GM12878 (cell line): ENCODE data around the gene MTMR1. TPM values are rescaled to one million over a fixed set of nuclear protein-coding genes. Genes with fewer than 3 reads are reported as not detected.

ENCODE experiments used
- ATAC-seq: fragments of 200-7000 bp; cut with Tn5 transposase; 3 replicates; pipeline ENCODE4 v1.9.1; 2020; ENCODE audit warnings: mild to moderate bottlenecking, moderate library complexity
- BruUV-seq: library from RNA; stranded (reverse); fragments of 400-500 nt; replicated peaks from 2 replicates; lab custom pipeline; 2021; lab: Mats Ljungman, UMichigan
- CTCF ChIA-PET: fragments of 300-600 bp; sonication (Branson Sonifier 250); formaldehyde crosslinking; extraction: SDS; loops from one replicate; lab custom pipeline; 2021; ENCODE audit warnings: inconsistent platforms; lab: Yijun Ruan, JAX
- POLR2A ChIA-PET: fragments of 350-600 bp; formaldehyde crosslinking; extraction: SDS; loops from one replicate; lab custom pipeline; 2021; ENCODE audit warnings: inconsistent platforms; lab: Charles Lee
- RAD21 ChIA-PET: fragments of 300-600 bp; sonication (Branson Sonifier 250); formaldehyde crosslinking; loops from one replicate; lab custom pipeline; 2023; ENCODE audit warnings: antibody characterized with exemption; ENCODE audit not compliant: unreplicated experiment; lab: Charles Lee
- SMC1A ChIA-PET: fragments of 300-600 bp; sonication (Branson Sonifier 250); formaldehyde crosslinking; loops from one replicate; lab custom pipeline; 2023; ENCODE audit not compliant: unreplicated experiment, uncharacterized antibody; lab: Charles Lee
- DNase-seq: peaks from one replicate; pipeline ENCODE4 v3.0.0-alpha.2; 2011; ENCODE audit warnings: low read depth, low spot score
- FAIRE-seq: peaks from 3 replicates; lab custom pipeline; 2011; peaks lifted over from hg19 to GRCh38; lab: Jason Lieb, UNC
- H2AFZ ChIP-seq: 2 replicates; pipeline ENCODE4 v1.6.0; 2011; ENCODE audit warnings: low read depth, low read length, control low read depth; ENCODE audit not compliant: control insufficient read depth
- H3K27ac ChIP-seq: 2 replicates; pipeline ENCODE4 v1.5.1; 2011; ENCODE audit warnings: control low read depth; ENCODE audit not compliant: control insufficient read depth, insufficient read depth
- H3K27me3 ChIP-seq, 2 experiments: replicated peaks in 1 of 2; 2 replicates each; pipeline versions ENCODE4 v1.6.0 to v1.6.1; 2011; ENCODE audit warnings: low read length in 1 of 2; ENCODE audit not compliant: control insufficient read depth in 2 of 2, insufficient read depth in 2 of 2
- H3K36me3 ChIP-seq, 2 experiments: 2 replicates each; pipeline ENCODE4 v1.5.1; 2011; ENCODE audit warnings: low read length in 1 of 2; ENCODE audit not compliant: control insufficient read depth in 2 of 2, insufficient read depth in 2 of 2
- H3K4me1 ChIP-seq: 2 replicates; pipeline ENCODE4 v1.6.1; 2011; ENCODE audit warnings: mild to moderate bottlenecking, low read length, moderate library complexity, mixed read lengths; ENCODE audit not compliant: control insufficient read depth, insufficient read depth
- H3K4me2 ChIP-seq: 2 replicates; pipeline ENCODE4 v1.6.0; 2011; ENCODE audit warnings: control low read depth; ENCODE audit not compliant: control insufficient read depth, insufficient read depth
- H3K4me3 ChIP-seq: fragments of 200-600 bp; sonication (generic); 2 replicates; pipeline ENCODE4 v1.5.1; 2016
- H3K79me2 ChIP-seq: 2 replicates; pipeline ENCODE4 v1.6.0; 2011; ENCODE audit warnings: low read length; ENCODE audit not compliant: control insufficient read depth, insufficient read depth
- H3K9ac ChIP-seq: 2 replicates; pipeline ENCODE4 v1.8.0; 2011; ENCODE audit warnings: low read length, control low read depth, mixed read lengths; ENCODE audit not compliant: control insufficient read depth, insufficient read depth
- H3K9me3 ChIP-seq: replicated peaks from 3 replicates; pipeline ENCODE4 v1.5.1; 2011; ENCODE audit warnings: mild to moderate bottlenecking, low read length; ENCODE audit not compliant: control insufficient read depth, insufficient read depth
- H4K20me1 ChIP-seq: 2 replicates; pipeline ENCODE4 v1.6.0; 2011; ENCODE audit not compliant: control insufficient read depth, insufficient read depth
- BCL11A ChIP-seq: IDR thresholded peaks from 2 replicates; pipeline ENCODE4 v1.6.1; 2011; ENCODE audit warnings: low read depth, low read length
- CBFB ChIP-seq: IDR thresholded peaks from 2 replicates; pipeline ENCODE4 v1.6.1; 2016; ENCODE audit warnings: antibody characterized with exemption, low read depth
- CEBPB ChIP-seq, 2 experiments: fragments of 150-350 bp in 1 of 2; IDR thresholded peaks; 2 replicates each; pipeline ENCODE4 v1.6.1; 2012 to 2014; ENCODE audit warnings: low read depth in 2 of 2, low read length in 2 of 2, borderline replicate concordance in 1 of 2, inconsistent platforms in 1 of 2
- CREB1 ChIP-seq: IDR thresholded peaks from 2 replicates; pipeline ENCODE4 v1.6.1; 2012; ENCODE audit warnings: low read depth, mild to moderate bottlenecking, inconsistent platforms
- DPF2 ChIP-seq: fragments of 450-650 bp; IDR thresholded peaks from 2 replicates; pipeline ENCODE4 v1.6.1; 2017; ENCODE audit warnings: mild to moderate bottlenecking
- GATAD2B ChIP-seq: fragments of 450-650 bp; conservative IDR thresholded peaks from 2 replicates; pipeline ENCODE4 v1.6.1; 2017; ENCODE audit warnings: low read depth, mild to moderate bottlenecking, moderate library complexity
- MEF2B ChIP-seq: fragments of 450-650 bp; IDR thresholded peaks from 2 replicates; pipeline ENCODE4 v1.6.1; 2018; ENCODE audit warnings: mild to moderate bottlenecking, moderate library complexity; ENCODE audit not compliant: partially characterized antibody, poor library complexity, severe bottlenecking
- MYC ChIP-seq: IDR thresholded peaks from 2 replicates; pipeline ENCODE4 v1.6.1; 2011; ENCODE audit warnings: mild to moderate bottlenecking, low read length, moderate library complexity, inconsistent platforms; ENCODE audit not compliant: insufficient read depth, insufficient replicate concordance, insufficient read length, severe bottlenecking
- NFXL1 ChIP-seq: fragments of 450-650 bp; IDR thresholded peaks from 2 replicates; pipeline ENCODE4 v1.6.1; 2017; ENCODE audit warnings: antibody characterized with exemption, mild to moderate bottlenecking, borderline replicate concordance
- NFYB ChIP-seq: IDR thresholded peaks from 2 replicates; pipeline ENCODE4 v1.6.1; 2011; ENCODE audit warnings: low read depth, mild to moderate bottlenecking, low read length, improper control_type of control experiment, moderate library complexity; ENCODE audit not compliant: insufficient read depth
- RBBP5 ChIP-seq: fragments of 200-600 bp; sonication (generic); conservative IDR thresholded peaks from 2 replicates; pipeline ENCODE4 v1.6.1; 2016
- RFX5 ChIP-seq: IDR thresholded peaks from 2 replicates; pipeline ENCODE4 v1.6.1; 2011; ENCODE audit warnings: low read depth, low read length, improper control_type of control experiment
- SPI1 ChIP-seq: IDR thresholded peaks from 2 replicates; pipeline ENCODE4 v1.6.1; 2011; ENCODE audit warnings: low read depth, mild to moderate bottlenecking, low read length, moderate library complexity, borderline replicate concordance; ENCODE audit not compliant: insufficient read depth
- TCF12 ChIP-seq: IDR thresholded peaks from 2 replicates; pipeline ENCODE4 v1.6.1; 2011; ENCODE audit warnings: low read depth, mild to moderate bottlenecking, low read length
- ZNF207 ChIP-seq: fragments of 450-650 bp; IDR thresholded peaks from 2 replicates; pipeline ENCODE4 v1.6.1; 2014; ENCODE audit warnings: antibody characterized with exemption, mild to moderate bottlenecking, borderline replicate concordance
- ZZZ3 ChIP-seq: IDR thresholded peaks from 2 replicates; pipeline ENCODE4 v1.6.1; 2011; ENCODE audit warnings: low read depth; ENCODE audit not compliant: control insufficient read depth, insufficient read length
- WGBS: methylation state at CpG from one replicate; pipeline ENCODE4 v1.1.6; 2016; ENCODE audit warnings: low lambda C conversion rate; ENCODE audit not compliant: insufficient replicate concordance, insufficient coverage; ENCODE audit errors: missing lambda C conversion rate; 5-methylcytosine and 5-hydroxymethylcytosine counted together
- in situ Hi-C: fragments of 300-500 bp; cut with MboI; formaldehyde crosslinking; loops from 9 replicates; pipeline ENCODE4 v1.14.3; 2018; ENCODE audit warnings: mixed read lengths
- intact Hi-C: fragments of 100-400 bp; cut with micrococcal nuclease; formaldehyde crosslinking; loops from one replicate; pipeline ENCODE4 v1.14.2; 2022; ENCODE audit not compliant: unreplicated experiment
- polyA plus RNA-seq, 11 experiments: library from polyadenylated mRNA; depleted of rRNA in 4 of 11; unstranded in 6 of 11; stranded (reverse) in 5 of 11; fragments of >200 nt; fragmentation: Nextera tagmentation in 4 of 11; fragmentation: Illumina TruSeq in 1 of 11; extraction: Ambion mirVana in 4 of 11; extraction: Trizol in 1 of 11; gene quantifications; 1 replicate in 1 of 11; 2 replicates in 10 of 11; pipeline versions ENCODE4 v1.2.1 to v1.2.3, GENCODE V29; 2011 to 2016; ENCODE audit warnings: inconsistent platforms in 2 of 11, missing spikeins in 2 of 11, low read depth in 1 of 11
- total RNA-seq, 4 experiments: library from RNA; depleted of rRNA in 3 of 4; stranded (reverse); fragments of >200 nt in 3 of 4; fragmentation: Illumina TruSeq in 1 of 4; extraction: Trizol in 1 of 4; gene quantifications; 2 replicates each; pipeline versions ENCODE4 v1.2.1 to v1.2.3, GENCODE V29; 2013 to 2021
- TF ChIP-seq, protein P1 (sequence below): IDR thresholded peaks from 2 replicates; pipeline ENCODE4 v1.6.1; 2012; ENCODE audit warnings: low read depth, low read length, improper control_type of control experiment

The MTMR1 gene
- total and polyA plus RNA-seq, 10 of the 15 experiments (the other 5 are each of a cell fraction or from before 2014, with no cell fraction given) = 1.2 to 32.2 (median 22.9) TPM

DNA sequence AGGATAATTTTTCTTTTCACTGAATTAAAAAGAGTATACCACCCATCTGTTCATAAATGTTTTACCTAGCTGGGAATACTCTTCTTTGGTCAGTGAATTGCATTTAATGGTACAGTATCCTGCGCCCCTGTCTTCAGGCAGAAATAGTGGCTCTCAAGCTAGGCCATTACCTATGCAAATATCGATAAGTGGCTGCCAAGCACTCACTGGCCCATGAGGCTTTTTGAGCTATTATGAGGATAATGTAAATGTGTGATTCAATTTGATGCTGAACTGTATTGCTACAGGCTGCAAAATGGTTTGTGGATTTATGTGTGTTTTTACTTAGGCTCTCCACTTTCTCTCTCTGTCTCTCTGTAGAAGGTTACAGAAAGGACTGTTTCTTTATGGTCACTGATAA lies 30.1 kb upstream of the MTMR1 start:
- H3K4me2 ChIP-seq = no peak overlapping the region
- no peaks in the 10 kb centered on the region; a peak in 1 of 4 replicates for H3K36me3 ChIP-seq
- ChIA-PET CTCF (interaction anchor here (1.0 to 1.4 kb wide), 2 partner anchors 11 to 20 kb away, joined by 3 to 4 read pairs; no protein-coding TSS in a partner anchor), POLR2A (interaction anchor here (0.6 kb wide), 1 partner anchor 51 kb away, joined by 3 read pairs; no protein-coding TSS in a partner anchor), RAD21 (no interaction called here), SMC1A (no interaction called here)
- H3K79me2 ChIP-seq = no peaks in the 10 kb centered on the region
- no TSS peak for BruUV-seq
- FAIRE-seq = no peak
- intact Hi-C loops = no loop called here
- in situ Hi-C loops = no loop called here
- H3K9me3 ChIP-seq = no peaks in the 10 kb centered on the region
- H3K9ac ChIP-seq = no peak overlapping the region
- no peaks in the 10 kb centered on the region for H3K4me1 ChIP-seq
- no peak for ATAC-seq
- H3K4me3 ChIP-seq = no peak overlapping the region
- WGBS = 47% methylated on average over 2 of the region's 2 CpGs
- H4K20me1 ChIP-seq = no peaks in the 10 kb centered on the region
- TF ChIP-seq ZNF207 (no peak), NFXL1 (no peak)
- H3K27ac ChIP-seq = no peak overlapping the region
- no peaks in the 10 kb centered on the region for H3K27me3 ChIP-seq
- no peak for DNase-seq
- H2AFZ ChIP-seq = no peak overlapping the region

DNA sequence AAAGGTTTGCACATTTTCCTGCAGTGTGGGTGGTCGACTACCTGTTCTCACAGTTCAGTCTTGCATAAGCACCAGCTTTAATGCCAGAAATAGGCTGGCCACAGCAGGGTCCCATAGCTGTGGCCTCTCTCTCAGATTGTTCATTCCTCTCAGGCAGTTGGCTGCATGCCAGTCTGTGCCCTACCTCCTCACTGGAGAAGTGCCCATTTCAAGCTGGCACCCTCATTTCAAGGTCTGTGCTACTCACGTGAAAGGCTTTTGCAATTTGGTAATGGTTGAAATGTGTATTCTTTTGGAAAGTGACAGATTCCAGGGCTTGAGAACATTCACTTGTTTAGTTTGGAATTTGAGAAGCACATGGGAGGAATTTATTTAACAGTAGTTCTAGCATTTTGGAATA lies 28.9 kb upstream of the MTMR1 start:
- Histone ChIP-seq H3K4me1 (no peaks in the 10 kb centered on the region), H3K4me3 (no peak overlapping the region), H3K9ac (no peak overlapping the region), H3K79me2 (no peaks in the 10 kb centered on the region), H2AFZ (no peak overlapping the region), H3K27ac (no peak overlapping the region), H3K27me3 (no peaks in the 10 kb centered on the region), H3K9me3 (no peaks in the 10 kb centered on the region), H3K4me2 (no peak overlapping the region), H4K20me1 (no peaks in the 10 kb centered on the region), H3K36me3 (no peaks in the 10 kb centered on the region; a peak in 1 of 4 replicates)
- RAD21 ChIA-PET = no interaction called here
- POLR2A ChIA-PET = no interaction called here
- TF ChIP-seq TCF12 (no peak), GATAD2B (no peak), SPI1 (no peak), DPF2 (no peak), CEBPB (IDR thresholded peaks at IDR 0.05; ENCODE audit: borderline replicate concordance in 1 of 2, low read depth in 2 of 2, low read length in 2 of 2) (no peak), MYC (no peak), CREB1 (no peak), RFX5 (no peak), ZZZ3 (no peak), NFXL1 (no peak), BCL11A (no peak), MEF2B (no peak), NFYB (no peak), CBFB (no peak), RBBP5 (no peak)
- TF ChIP-seq, protein P1, sequence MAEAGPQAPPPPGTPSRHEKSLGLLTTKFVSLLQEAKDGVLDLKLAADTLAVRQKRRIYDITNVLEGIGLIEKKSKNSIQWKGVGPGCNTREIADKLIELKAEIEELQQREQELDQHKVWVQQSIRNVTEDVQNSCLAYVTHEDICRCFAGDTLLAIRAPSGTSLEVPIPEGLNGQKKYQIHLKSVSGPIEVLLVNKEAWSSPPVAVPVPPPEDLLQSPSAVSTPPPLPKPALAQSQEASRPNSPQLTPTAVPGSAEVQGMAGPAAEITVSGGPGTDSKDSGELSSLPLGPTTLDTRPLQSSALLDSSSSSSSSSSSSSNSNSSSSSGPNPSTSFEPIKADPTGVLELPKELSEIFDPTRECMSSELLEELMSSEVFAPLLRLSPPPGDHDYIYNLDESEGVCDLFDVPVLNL = no peak
- CTCF ChIA-PET = interaction anchor here (0.7 to 1.4 kb wide), 3 partner anchors 10 to 20 kb away, joined by 3 to 4 read pairs (median 3); no protein-coding TSS in a partner anchor
- intact Hi-C loops (no loop called here), in situ Hi-C loops (no loop called here)
- DNase-seq = no peak
- WGBS = 46% methylated on average over 2 of the region's 2 CpGs
- no peak for ATAC-seq
- BruUV-seq = no TSS peak
- no peak for FAIRE-seq
- SMC1A ChIA-PET = no interaction called here
